Activated T-helper 1 cell treated with Interleukin-2 at 50 U/mL for 16 hours (primary cell): Measurements from ENCODE around the gene KLHDC1.

ENCODE experiments used
- DNase-seq: peaks from one replicate; pipeline ENCODE4 v3.0.0-alpha.2; 2020; ENCODE audit warnings: low read depth

Gene KLHDC1

DNA sequence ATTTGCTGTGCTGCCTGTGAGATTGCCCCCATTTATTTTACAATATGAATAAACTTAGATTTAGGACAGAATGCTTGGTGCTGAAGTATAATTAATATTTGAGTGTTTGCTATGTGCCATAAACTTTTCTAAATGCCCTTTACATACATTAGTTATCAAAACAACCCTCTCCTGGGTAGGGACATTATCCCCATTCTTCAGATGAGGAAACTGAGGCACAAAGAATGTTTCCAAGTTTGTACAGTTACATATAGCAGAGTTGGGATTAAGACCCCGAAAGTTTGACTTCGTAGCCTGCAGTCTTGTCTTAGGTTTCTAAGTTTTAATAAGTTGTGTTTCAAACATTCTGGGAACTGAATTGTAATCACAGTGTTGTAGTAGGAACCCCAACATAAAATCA is 93.4 kb downstream of the KLHDC1 start:
- DNase-seq: no peak

DNA sequence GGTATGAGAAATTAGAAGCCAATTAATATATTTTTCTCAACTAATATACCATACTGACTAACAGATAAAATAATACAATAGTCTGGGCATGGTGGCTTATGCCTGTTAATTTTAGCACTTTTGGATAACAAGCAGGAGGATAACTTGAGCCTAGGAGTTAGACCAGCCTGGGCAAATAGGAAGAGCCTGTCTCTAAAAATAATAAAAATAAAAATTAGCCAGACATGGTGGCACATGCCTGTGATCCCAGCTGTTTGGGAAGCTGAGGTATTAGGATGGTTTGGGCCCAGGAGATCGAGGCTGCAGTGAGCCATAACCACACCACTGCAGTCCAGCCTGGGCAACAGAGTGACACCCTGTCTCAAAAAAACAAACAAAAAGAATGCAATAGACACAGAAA is 99.7 kb downstream of the KLHDC1 start:
- no peak for DNase-seq

DNA sequence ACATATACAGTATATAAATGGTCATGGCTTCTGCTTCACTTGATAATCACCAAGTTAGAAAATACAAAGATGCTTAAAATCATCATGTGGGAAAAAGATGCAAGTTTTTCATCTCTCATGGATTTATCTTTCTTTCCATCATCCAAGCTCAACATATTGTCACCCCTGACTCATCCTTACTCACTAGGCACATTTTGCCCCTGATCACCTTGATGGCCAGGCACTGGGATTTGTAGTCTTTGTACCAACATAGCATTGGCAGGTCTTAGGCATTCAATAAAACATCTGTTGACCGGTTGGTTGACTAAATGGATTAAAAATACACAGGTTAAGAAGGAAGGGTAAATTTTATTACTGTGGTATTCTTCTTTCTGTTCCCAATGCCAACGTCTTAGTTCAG is 103.1 kb downstream of the KLHDC1 start:
- no peak for DNase-seq
